Skin epidermis (tissue), 12 donors: Measurements from ENCODE around the gene INPP4B.
"Not testable (repeated sequence)": the region's sequence is repeated elsewhere in the genome, so short reads cannot be mapped to it uniquely, and the experiment has no call there.

Experiments
- H3K27ac ChIP-seq, 21 experiments: fragments of 200-600 bp; sonication (generic) in 11 of 21; one replicate each; pipeline ENCODE4 v1.5.0; 2020; ENCODE audit warnings: mild to moderate bottlenecking in 3 of 21, inconsistent platforms in 2 of 21, moderate library complexity in 2 of 21
- H3K4me3 ChIP-seq, 7 experiments: fragments of 200-600 bp; sonication (generic) in 2 of 7; one replicate each; pipeline ENCODE4 v1.5.0; 2020; ENCODE audit warnings: inconsistent platforms in 2 of 7, mild to moderate bottlenecking in 2 of 7, moderate library complexity in 1 of 7

Gene INPP4B

GRCh38 chr4:142697320-142697719 is 148.8 kb downstream of the INPP4B start:
- Histone ChIP-seq H3K27ac (peak overlapping the region in 2 of 21 experiments; percentile 45 to 46), H3K4me3 (no peak overlapping the region)

GRCh38 chr4:142696334-142697122 is 149.6 kb downstream of the INPP4B start:
- Histone ChIP-seq H3K27ac (peak overlapping the region in 5 of 21 experiments; percentile 6 to 76 (median 45)), H3K4me3 (no peak overlapping the region)

GRCh38 chr4:142690406-142691163 is 155.5 kb downstream of the INPP4B start:
- Histone ChIP-seq H3K27ac (no peak overlapping the region), H3K4me3 (no peak overlapping the region)

GRCh38 chr4:142687547-142688275 is 158.4 kb downstream of the INPP4B start:
- no peak overlapping the region for H3K4me3 ChIP-seq
- H3K27ac ChIP-seq: no peak overlapping the region

GRCh38 chr4:142686081-142686480 is 160.0 kb downstream of the INPP4B start:
- no peak overlapping the region for H3K4me3 ChIP-seq
- H3K27ac ChIP-seq: no peak overlapping the region

- Histone ChIP-seq H3K4me3 (no peak overlapping the region), H3K27ac (no peak overlapping the region)
These were observed 162.1 kb downstream of the INPP4B start for GRCh38 chr4:142683997-142684396.

GRCh38 chr4:142683503-142683902 is 162.6 kb downstream of the INPP4B start:
- no peak overlapping the region for H3K4me3 ChIP-seq
- no peak overlapping the region for H3K27ac ChIP-seq

GRCh38 chr4:142671516-142671915 is 174.6 kb downstream of the INPP4B start:
- H3K4me3 ChIP-seq: no peak overlapping the region
- H3K27ac ChIP-seq: no peak overlapping the region

GRCh38 chr4:142663828-142664227 is 182.3 kb downstream of the INPP4B start:
- Histone ChIP-seq H3K27ac (no peak overlapping the region), H3K4me3 (no peak overlapping the region)

GRCh38 chr4:142660728-142661127 is 185.4 kb downstream of the INPP4B start:
- no peak overlapping the region for H3K27ac ChIP-seq
- H3K4me3 ChIP-seq: no peak overlapping the region

GRCh38 chr4:142656178-142656577 is 189.9 kb downstream of the INPP4B start:
- no peak overlapping the region for H3K4me3 ChIP-seq
- no peak overlapping the region for H3K27ac ChIP-seq

GRCh38 chr4:142648378-142648777 is 197.7 kb downstream of the INPP4B start:
- H3K27ac ChIP-seq: no peak overlapping the region
- no peak overlapping the region for H3K4me3 ChIP-seq

GRCh38 chr4:142645475-142646108 is 200.5 kb downstream of the INPP4B start:
- H3K27ac ChIP-seq: no peak overlapping the region
- no peak overlapping the region for H3K4me3 ChIP-seq

- H3K4me3 ChIP-seq, H3K27ac ChIP-seq: not testable (repeated sequence)
These were observed 201.5 kb downstream of the INPP4B start for GRCh38 chr4:142644628-142645027.

- Histone ChIP-seq H3K27ac (no peak overlapping the region), H3K4me3 (no peak overlapping the region)
These were observed 208.5 kb downstream of the INPP4B start for GRCh38 chr4:142637614-142638013.

GRCh38 chr4:142631836-142632235 is 214.3 kb downstream of the INPP4B start:
- no peak overlapping the region for H3K4me3 ChIP-seq
- no peak overlapping the region for H3K27ac ChIP-seq

GRCh38 chr4:142615324-142615665 is 230.8 kb downstream of the INPP4B start:
- no peak overlapping the region for H3K4me3 ChIP-seq
- H3K27ac ChIP-seq: no peak overlapping the region

- H3K4me3 ChIP-seq: no peak overlapping the region
- no peak overlapping the region for H3K27ac ChIP-seq
These were observed 231.3 kb downstream of the INPP4B start for GRCh38 chr4:142614621-142615323.

GRCh38 chr4:142607976-142608375 is 238.1 kb downstream of the INPP4B start:
- H3K27ac ChIP-seq: no peak overlapping the region
- no peak overlapping the region for H3K4me3 ChIP-seq

- Histone ChIP-seq H3K4me3 (no peak overlapping the region), H3K27ac (no peak overlapping the region)
These were observed 245.1 kb downstream of the INPP4B start for GRCh38 chr4:142600952-142601351.
